Liver (tissue), 3 donors: ENCODE results near the gene OR2T6.

Experiments used
- CTCF ChIP-seq: fragments of 150-350 bp; IDR thresholded peaks from 2 replicates; pipeline ENCODE4 v1.5.1; 2017; ENCODE audit warnings: improper control_type of control experiment, low read depth, low read length; ENCODE audit not compliant: missing input control
- EGR1 ChIP-seq, 2 donors: IDR thresholded peaks; 2 replicates each; pipeline ENCODE4 v1.6.1; 2016 to 2018; ENCODE audit warnings: antibody characterized with exemption in 2 of 2, low read depth in 2 of 2
- ZBTB33 ChIP-seq: IDR thresholded peaks from 2 replicates; pipeline ENCODE4 v1.6.1; 2016; ENCODE audit warnings: antibody characterized with exemption
- donor health status: healthy.
- donor health status: healthy.

- TF ChIP-seq CTCF (no peak), EGR1 (IDR thresholded peaks at IDR 0.05; ENCODE audit: low read depth in 2 of 2) (no peak), ZBTB33 (no peak)
These were observed 16.1 kb upstream of the OR2T6 start for GRCh38 chr1:248359415-248359814.
